Measurements from ENCODE around the gene BASP1.

BASP1 gene, protein sequence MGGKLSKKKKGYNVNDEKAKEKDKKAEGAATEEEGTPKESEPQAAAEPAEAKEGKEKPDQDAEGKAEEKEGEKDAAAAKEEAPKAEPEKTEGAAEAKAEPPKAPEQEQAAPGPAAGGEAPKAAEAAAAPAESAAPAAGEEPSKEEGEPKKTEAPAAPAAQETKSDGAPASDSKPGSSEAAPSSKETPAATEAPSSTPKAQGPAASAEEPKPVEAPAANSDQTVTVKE

GRCh38 chr5:17217493-17218352, at the start of gene BASP1:
Gene BASP1 (plus strand): TSS chr5:17217631. CDS start chr5:17275217, 57,586 bp downstream.
- peak; percentile 28 for DNase-seq

DNA sequence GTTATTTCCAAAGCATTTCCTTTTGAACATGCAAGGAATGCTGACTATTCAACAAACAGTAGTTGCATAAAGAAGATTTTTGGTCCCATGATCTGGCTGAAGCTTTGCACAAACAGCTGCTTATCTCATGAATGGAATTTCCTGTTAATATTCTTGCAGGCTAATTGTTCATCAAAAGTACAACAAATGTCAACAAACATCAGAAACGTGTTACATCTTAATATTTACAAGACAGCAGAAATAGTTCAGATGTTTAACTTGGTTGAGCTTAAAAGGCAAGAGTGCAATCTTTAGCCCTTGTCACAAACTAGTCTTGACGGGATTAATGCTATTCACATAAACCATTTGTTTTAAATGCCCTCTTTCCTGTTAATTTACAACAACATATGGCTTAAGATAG, 47.9 kb upstream of the BASP1 start:
- DNase-seq, result no peak

DNA sequence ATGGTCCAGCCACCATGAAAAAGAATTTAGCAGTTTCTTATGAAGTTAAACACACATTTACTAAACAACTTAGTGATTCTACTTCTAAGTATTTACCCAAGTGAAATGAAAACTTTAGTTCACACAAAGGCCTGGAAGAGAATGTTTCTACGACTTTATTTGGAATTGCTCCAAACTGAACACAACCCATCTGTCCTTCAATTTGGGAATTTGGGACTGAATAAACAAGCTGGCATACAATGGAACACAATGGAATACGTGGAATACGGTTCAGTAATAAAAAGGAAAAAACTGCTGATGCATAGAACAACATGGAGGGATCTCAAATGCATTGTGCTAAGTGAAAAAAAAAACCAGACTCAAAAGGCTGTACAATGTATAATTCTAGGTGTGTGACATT, 44.6 kb upstream of the BASP1 start:
- no peak for DNase-seq

GRCh38 chr5:17174965-17175364, 42.5 kb upstream of the BASP1 start:
- DNase-seq, result no peak

GRCh38 chr5:17177501-17178372, 39.7 kb upstream of the BASP1 start:
- DNase-seq, result no peak

DNA sequence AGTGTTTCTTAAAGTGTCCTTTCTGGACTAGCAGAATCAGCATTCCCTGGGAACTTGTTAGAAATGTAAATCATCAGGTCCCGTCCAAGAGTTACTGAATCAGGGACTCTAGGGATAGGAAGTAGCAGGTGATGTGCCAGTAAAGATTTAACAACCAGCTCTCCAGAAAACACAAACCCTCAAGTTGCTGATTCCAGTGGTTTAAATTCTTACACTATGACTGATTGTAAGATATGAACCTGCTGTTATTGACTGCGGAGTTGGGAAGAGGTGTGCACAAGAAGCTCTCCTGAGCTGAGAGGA, 39.1 kb upstream of the BASP1 start:
- DNase-seq, result no peak

GRCh38 chr5:17180330-17180843, 37.0 kb upstream of the BASP1 start:
- no peak for DNase-seq

GRCh38 chr5:17180864-17181723, 36.3 kb upstream of the BASP1 start:
- no peak for DNase-seq

DNA sequence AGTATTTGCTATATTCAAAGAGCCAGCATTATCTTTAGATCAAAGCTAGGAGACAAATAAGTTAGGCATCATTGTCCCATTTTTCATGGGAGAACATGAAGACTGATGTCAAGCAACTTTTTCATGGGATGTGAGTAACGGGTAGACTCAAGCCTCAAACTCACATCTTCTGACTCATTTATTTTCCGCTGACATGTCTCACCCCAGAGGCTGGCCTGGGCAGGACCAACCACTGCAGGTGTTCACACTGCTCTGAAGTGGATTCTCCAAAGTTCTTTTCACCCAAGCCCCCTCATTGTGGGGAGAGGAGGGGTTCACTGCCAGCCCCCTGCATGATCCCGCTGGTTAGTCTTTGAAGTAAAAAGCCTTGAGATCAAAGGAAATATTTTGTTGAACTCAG, 34.9 kb upstream of the BASP1 start:
- DNase-seq, result no peak

DNA sequence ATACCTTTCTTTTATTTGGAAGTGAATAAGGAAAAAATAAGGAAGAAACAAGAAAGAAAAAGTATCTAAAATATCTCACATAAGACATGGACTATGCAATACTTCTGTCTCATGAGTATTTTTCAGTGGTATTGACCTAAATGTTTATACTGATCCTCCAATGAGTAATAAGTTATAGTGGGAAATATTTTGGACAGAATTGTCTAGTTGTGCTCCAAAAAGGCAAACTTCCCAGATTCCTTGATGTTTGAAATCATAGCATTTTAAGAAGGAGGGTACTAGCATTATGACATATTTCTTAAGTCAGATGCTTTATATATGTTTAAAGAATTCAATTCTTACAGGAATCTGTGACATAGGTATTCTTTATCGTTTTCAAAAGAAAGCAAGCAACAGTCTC, 34.5 kb upstream of the BASP1 start:
- no peak for DNase-seq

GRCh38 chr5:17183831-17184230, 33.6 kb upstream of the BASP1 start:
- DNase-seq, result no peak

DNA sequence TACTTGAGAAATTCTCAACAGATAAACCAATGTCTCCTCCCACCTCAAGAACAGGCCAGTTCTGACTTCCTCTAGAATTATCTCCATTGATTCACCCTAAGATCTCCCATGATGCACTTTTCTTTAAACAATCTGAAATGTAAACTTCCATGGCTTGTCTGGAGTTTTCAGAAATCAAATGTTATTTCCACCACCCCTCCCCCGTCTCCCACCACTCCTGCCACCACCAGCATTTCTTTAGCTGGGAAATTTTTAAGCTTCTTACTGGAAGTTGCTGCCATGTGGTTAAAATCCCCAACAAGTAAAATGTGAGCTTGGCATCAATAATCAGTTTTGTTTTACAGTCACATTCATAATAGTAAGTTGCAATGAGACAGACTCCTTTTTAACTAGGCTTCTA, 32.8 kb upstream of the BASP1 start:
- DNase-seq, result no peak

DNA sequence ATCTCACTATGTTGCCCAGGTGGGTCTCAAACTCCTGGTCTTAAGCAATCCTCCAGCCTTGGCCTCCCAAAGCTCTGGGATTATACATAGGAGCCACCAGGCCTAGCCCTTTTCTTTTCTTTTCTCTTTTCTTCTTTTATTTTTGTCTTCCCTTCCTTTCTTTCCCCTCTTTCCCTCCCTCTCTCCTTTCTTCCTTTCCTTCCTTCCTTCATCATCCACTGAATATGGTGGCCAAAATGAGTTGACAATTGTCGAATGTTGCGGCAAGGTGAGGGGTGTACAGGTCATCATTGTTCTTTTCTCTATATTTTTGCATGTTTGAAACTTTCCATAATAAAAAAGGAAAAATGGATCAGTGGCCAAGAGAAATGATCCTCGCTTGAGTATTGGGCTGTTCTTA, 32.1 kb upstream of the BASP1 start:
- no peak for DNase-seq

DNA sequence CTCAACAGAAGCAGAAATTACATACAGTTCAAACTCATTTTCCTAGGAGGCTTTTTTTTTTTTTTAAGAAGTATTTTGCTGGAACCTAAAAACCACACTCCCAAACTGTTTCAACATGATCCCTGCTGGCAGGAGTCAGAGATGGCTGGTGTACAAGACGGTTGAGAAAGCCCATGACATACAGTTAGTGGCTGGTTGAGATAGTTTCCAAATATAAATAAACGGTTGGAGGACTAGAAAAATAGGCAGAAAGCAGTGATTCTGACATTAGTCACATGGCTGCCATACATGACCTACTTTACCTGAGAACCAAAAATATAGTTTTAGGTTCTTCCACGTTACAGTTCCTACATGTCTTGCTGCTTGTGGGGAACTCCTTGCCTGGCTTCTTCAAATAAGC, 31.7 kb upstream of the BASP1 start:
- no peak for DNase-seq

- no peak for DNase-seq
Measured at GRCh38 chr5:17186256-17186655, 31.2 kb upstream of the BASP1 start.

DNA sequence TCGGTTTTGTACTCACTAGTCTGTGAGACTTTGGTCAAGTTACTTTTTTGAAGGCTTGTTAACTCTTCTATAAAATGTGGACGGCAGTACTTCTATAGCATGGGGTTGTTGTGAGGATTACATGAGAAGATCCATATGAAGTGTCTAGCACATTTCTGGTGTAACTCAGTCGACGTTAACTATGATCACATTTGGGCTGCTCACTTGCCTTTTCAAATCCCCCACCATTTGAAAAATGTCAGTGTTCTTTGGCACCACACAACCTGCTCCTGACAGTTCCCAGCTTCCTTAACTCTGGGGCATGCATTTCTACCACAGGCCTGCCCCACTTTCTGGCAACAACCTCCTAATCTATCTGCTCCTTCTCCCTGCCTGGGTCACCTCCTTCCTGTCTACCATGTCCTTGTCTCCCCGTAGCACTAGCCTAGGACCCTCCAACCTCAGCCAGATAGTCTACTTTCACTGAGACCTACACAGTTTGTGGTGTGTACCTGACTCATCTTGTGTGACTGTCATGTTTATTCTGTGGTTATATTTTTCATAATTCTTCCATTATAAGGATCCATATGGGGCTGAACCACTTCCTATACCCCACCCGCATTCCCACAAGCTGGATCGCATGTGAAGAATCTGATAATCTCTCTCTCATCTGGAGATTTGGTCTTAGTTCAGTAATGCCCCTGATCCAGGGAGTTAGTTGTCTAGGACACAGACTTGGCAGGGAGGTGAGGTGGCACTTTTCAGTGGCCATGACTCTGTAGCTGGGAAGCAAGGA, 30.2 kb upstream of the BASP1 start:
- no peak for DNase-seq

GRCh38 chr5:17187786-17188170, 29.7 kb upstream of the BASP1 start:
- no peak for DNase-seq

DNA sequence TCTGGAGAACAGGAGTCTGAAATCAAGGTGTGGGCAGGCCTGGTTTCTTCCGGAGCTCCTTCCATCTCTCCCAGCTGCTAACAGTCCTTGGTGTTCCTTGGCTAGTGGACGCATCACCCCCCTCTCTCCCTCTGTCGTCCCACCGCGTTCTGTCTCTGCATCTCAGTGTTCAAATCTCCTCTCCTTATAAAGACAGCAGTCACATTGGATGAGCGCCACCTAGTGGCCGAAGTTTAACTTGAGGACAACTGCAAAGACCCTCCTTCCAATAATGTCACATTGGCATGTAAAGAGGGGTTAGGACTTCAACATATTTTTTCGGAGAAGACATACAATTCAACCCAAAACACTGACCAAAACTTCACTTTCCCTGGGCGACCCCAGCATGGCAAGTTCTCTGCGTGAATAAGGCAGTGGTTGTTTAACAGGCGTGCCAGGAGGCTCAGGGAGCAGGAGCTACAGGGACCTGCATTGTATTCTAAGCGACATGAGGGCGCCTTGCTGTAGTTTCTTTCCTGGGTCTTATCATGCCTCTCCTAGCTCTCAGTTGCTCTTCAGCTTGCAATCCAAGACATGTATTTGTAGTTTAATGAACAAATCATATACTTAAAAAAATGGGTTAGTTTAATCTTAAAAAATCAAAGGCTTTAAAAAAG, 27.9 kb upstream of the BASP1 start:
- peak; percentile 45 for DNase-seq

DNA sequence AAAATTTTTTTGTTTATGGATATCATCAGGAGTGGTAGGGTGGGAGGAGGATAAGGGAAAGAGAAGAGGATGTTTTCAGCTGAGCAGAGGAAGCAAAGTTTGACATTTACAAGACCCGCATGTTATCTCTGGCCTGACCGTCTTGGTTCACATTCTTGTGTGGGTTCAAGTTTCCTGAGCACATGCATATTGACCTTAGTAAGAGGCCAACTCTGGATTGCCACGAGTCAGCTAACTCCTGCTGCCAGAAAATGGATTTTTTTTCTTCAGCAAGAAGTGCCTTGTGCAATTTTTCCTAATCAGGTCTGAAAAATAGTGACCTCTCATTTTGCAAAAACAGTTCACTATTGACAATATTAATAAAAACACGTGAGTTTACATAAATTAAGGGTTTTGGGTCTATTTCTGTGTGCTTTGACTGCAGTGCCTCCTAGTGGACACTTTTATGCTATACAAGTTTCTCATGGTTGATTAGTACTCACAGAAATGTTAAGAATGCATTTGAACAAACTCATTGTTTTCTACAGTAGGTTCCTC, 27.1 kb upstream of the BASP1 start:
- no peak for DNase-seq

- no peak for DNase-seq
Measured at GRCh38 chr5:17190799-17191391, 26.5 kb upstream of the BASP1 start.
